GM12872 (cell line): ENCODE measurements around the gene ISL2.

Experiments used
- CTCF ChIP-seq: IDR thresholded peaks from 3 replicates; pipeline ENCODE4 v1.5.1; 2011; ENCODE audit warnings: low read depth, mild to moderate bottlenecking, low read length, moderate library complexity; ENCODE audit not compliant: insufficient read depth

The ISL2 gene

DNA sequence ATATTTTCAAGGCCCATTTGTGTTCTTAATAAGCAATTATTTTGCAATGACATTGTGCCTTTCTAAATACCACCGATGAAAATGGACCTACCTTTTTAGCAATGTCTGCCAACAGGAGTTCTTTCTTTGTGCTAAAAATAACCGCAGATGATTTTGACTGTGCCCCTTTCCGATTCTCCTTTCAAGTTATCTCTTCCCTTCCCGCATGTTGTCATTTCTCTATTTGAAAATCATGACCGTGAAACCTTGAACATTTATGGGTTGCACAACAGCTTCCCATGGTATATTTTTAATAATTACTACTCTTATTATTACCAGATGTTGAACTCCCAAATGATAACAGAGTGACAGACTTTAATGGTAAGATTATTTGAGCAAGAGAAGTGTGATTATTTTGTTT, 15.0 kb upstream of the ISL2 start:
- TF ChIP-seq CTCF = no peak

- no peak for TF ChIP-seq CTCF
Measured at GRCh38 chr15:76324066-76324465, 12.5 kb upstream of the ISL2 start.

- TF ChIP-seq CTCF = no peak
Measured at GRCh38 chr15:76325704-76326103, 10.9 kb upstream of the ISL2 start.

DNA sequence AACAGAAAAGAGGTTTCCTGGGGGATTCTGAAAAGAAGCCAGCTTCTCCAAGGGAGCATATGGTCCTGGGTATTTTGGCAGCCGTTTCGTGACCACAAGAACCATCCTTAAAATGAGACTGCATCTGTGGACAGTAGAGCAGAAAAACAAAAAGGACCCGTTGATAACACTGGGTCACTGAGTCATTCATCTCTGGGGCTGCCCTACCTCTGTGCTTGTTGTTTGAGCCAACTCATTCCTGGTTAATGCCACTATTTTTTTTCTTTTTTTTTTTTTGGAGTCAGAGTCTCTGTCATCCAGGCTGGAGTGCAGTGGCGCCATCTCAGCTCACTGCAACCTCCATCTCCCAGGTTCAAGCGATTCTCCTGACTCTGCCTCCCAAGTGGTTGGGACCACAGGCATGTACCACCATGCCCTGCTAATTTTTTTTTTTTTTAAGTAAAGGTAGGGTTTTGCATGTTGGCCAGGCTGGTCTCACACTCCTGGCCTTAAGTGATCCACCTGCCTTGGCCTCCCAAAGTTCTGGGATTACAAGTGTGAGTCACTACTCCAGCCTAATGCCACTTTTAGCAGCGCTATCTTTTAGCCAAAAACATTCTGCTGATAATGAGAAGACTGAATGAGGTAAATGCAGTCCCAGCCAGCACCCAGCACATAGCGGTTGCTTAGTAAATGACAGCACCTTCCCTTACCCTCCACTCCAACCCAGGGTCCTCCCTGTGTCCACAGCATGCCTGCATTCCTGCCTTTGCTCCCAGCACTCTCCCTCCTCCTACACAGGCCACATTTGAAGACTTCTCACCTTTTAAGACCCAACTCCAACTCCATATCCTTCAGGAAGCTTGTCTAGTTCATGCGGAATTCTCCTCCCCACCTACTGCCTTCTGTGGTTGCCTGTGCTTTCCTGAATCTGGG, 9.1 kb upstream of the ISL2 start:
- TF ChIP-seq CTCF = no peak

DNA sequence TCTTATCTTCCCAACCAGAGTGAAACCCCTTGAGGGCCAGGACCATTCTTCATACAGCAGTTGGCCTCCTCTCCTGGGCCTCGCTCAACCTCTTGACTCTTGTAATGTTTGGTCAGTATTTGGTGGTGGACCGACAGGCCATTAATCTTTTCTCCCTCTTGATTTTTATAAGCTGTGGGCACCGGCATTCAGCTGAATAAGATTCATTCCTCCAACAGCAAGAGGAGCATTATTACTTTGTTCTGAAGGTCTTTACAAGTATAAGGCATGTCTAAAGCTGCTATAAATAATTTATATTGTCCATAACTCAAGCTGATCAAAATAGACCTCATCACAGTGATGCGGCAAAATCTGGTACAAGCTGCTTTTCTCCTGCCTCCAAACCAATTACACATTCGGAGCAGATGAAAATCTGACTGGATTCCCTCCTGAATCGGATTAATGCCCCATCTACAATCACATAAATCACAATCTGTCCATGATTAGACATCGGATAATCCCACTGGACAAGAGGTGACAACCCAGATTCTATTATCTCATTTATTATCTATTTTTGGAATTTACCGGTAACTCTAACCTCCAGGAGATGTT, 8.4 kb upstream of the ISL2 start:
- TF ChIP-seq CTCF = no peak

GRCh38 chr15:76328958-76329357, 7.6 kb upstream of the ISL2 start:
- no peak for TF ChIP-seq CTCF

- TF ChIP-seq CTCF = peak; percentile 55
Measured at GRCh38 chr15:76330080-76330680, 6.4 kb upstream of the ISL2 start.
